HepG2 (cell line): Measurements from ENCODE around the gene MTR. TPM values are rescaled to one million over a fixed set of nuclear protein-coding genes. Genes with fewer than 3 reads are reported as not detected.

Experiments
- ATAC-seq: fragments of 200-7000 bp; cut with Tn5 transposase; 3 replicates; pipeline ENCODE4 v1.9.1; 2020; ENCODE audit warnings: mild to moderate bottlenecking, moderate library complexity
- BruUV-seq: library from RNA; stranded (reverse); fragments of 400-500 nt; replicated peaks from 2 replicates; lab custom pipeline; 2021; lab: Mats Ljungman, UMichigan
- CTCF ChIA-PET: fragments of 300-600 bp; formaldehyde crosslinking; extraction: SDS; loops from one replicate; lab custom pipeline; 2021; ENCODE audit warnings: low total read pairs, inconsistent platforms, low intra/inter-chr PET ratio; lab: Yijun Ruan, JAX
- POLR2A ChIA-PET: fragments of 350-600 bp; sonication (Branson Sonifier 250); formaldehyde crosslinking; loops from one replicate; lab custom pipeline; 2020; ENCODE audit warnings: antibody characterized with exemption, inconsistent platforms; lab: Yijun Ruan, JAX
- DNase-seq: peaks from one replicate; pipeline ENCODE4 v3.0.0-alpha.2; 2015; ENCODE audit warnings: low spot score
- FAIRE-seq: peaks from 3 replicates; lab custom pipeline; 2011; peaks lifted over from hg19 to GRCh38; lab: Jason Lieb, UNC
- H2AFZ ChIP-seq: one replicate; pipeline ENCODE4 v1.6.1; 2011; ENCODE audit warnings: low read length, inconsistent platforms
- H3K27ac ChIP-seq: fragments of 300-600 bp; 3 replicates; pipeline ENCODE4 v1.8.0; 2011; ENCODE audit warnings: mixed run types, mild to moderate bottlenecking, mixed read lengths, low read length, inconsistent platforms; ENCODE audit not compliant: insufficient read depth; ENCODE audit errors: extremely low read length
- H3K27me3 ChIP-seq, 2 experiments: fragments of 200-600 bp in 1 of 2; 2 replicates in 1 of 2; 3 replicates in 1 of 2; pipeline versions ENCODE4 v1.6.0 to v1.8.0; 2011; ENCODE audit warnings: low read length in 2 of 2, mild to moderate bottlenecking in 2 of 2, moderate library complexity in 2 of 2, inconsistent platforms in 1 of 2; ENCODE audit not compliant: insufficient read depth in 2 of 2, control insufficient read depth in 1 of 2
- H3K36me3 ChIP-seq, 2 experiments: fragments of 200-600 bp in 1 of 2; replicated peaks in 1 of 2; 2 replicates in 1 of 2; 3 replicates in 1 of 2; pipeline versions ENCODE4 v1.5.1 to v1.8.0; 2011; ENCODE audit warnings: low read length in 2 of 2, inconsistent platforms in 1 of 2; ENCODE audit not compliant: insufficient read depth in 2 of 2, control insufficient read depth in 1 of 2
- H3K4me1 ChIP-seq: 2 replicates; pipeline ENCODE4 v1.5.1; 2012; ENCODE audit warnings: low read length, inconsistent platforms; ENCODE audit not compliant: insufficient read depth
- H3K4me2 ChIP-seq: 2 replicates; pipeline ENCODE4 v1.6.0; 2011; ENCODE audit warnings: low read depth, low read length, inconsistent platforms
- H3K4me3 ChIP-seq, 3 experiments: fragments of 200-600 bp in 1 of 3; sonication (generic), shearing (Covaris generic) in 1 of 3; replicated peaks in 1 of 3; 2 replicates each; pipeline ENCODE4 v1.5.1; 2011 to 2016; ENCODE audit warnings: low read length in 3 of 3, inconsistent platforms in 2 of 3, low read depth in 2 of 3, mild to moderate bottlenecking in 2 of 3, control low read depth in 1 of 3, mixed read lengths in 1 of 3; ENCODE audit not compliant: insufficient read depth in 1 of 3
- H3K79me2 ChIP-seq: one replicate; pipeline ENCODE4 v1.6.1; 2011; ENCODE audit warnings: low read length, inconsistent platforms; ENCODE audit not compliant: insufficient read depth
- H3K9ac ChIP-seq: 2 replicates; pipeline ENCODE4 v1.6.0; 2011; ENCODE audit warnings: mild to moderate bottlenecking, low read depth, low read length, inconsistent platforms; ENCODE audit not compliant: insufficient read depth
- H3K9me3 ChIP-seq: 2 replicates; pipeline ENCODE4 v1.5.1; 2012; ENCODE audit warnings: mild to moderate bottlenecking, low read length
- H4K20me1 ChIP-seq: 2 replicates; pipeline ENCODE4 v1.6.0; 2011; ENCODE audit warnings: inconsistent platforms, mild to moderate bottlenecking, low read length, moderate library complexity; ENCODE audit not compliant: insufficient read depth
- ARID4A ChIP-seq: sonication (generic); formaldehyde crosslinking; IDR thresholded peaks from 2 replicates; pipeline ENCODE4 v1.5.0; 2020; ENCODE audit warnings: mild to moderate bottlenecking, missing genetic modification reagents, borderline replicate concordance
- CENPT ChIP-seq: sonication (generic); formaldehyde crosslinking; IDR thresholded peaks from 2 replicates; pipeline ENCODE4 v1.8.0; 2022; ENCODE audit warnings: low read depth, mild to moderate bottlenecking, moderate library complexity, missing genetic modification reagents
- FOXK1 ChIP-seq: sonication (generic); formaldehyde crosslinking; IDR thresholded peaks from 2 replicates; pipeline ENCODE4 v1.4.0; 2020; ENCODE audit warnings: low read depth, missing genetic modification reagents, borderline replicate concordance
- GABPB1 ChIP-seq: IDR thresholded peaks from 2 replicates; pipeline ENCODE4 v1.6.1; 2016; ENCODE audit warnings: mild to moderate bottlenecking, missing genetic modification reagents, moderate library complexity, missing compliant biosample characterization
- HNF4A ChIP-seq: sonication (generic); formaldehyde crosslinking; IDR thresholded peaks from 2 replicates; pipeline ENCODE4 v1.4.0; 2020; ENCODE audit warnings: missing genetic modification reagents
- PBX2 ChIP-seq: IDR thresholded peaks from 2 replicates; pipeline ENCODE4 v1.6.1; 2016; ENCODE audit warnings: control low read depth
- RARA ChIP-seq: IDR thresholded peaks from 2 replicates; pipeline ENCODE4 v1.6.1; 2016; ENCODE audit warnings: missing genetic modification reagents, missing compliant biosample characterization
- TCF7 ChIP-seq: sonication (generic); IDR thresholded peaks from 2 replicates; pipeline ENCODE4 v1.6.1; 2016; ENCODE audit warnings: antibody characterized with exemption, low read depth
- WIZ ChIP-seq: sonication (generic); formaldehyde crosslinking; IDR thresholded peaks from 2 replicates; pipeline ENCODE4 v1.5.1; 2020; ENCODE audit warnings: mild to moderate bottlenecking, missing genetic modification reagents
- ZBTB34 ChIP-seq: sonication (generic); formaldehyde crosslinking; IDR thresholded peaks from 2 replicates; pipeline ENCODE4 v1.8.0; 2022; ENCODE audit warnings: mild to moderate bottlenecking, missing genetic modification reagents
- ZNF281 ChIP-seq: sonication (generic); formaldehyde crosslinking; IDR thresholded peaks from 2 replicates; pipeline ENCODE4 v1.4.0; 2020; ENCODE audit warnings: missing genetic modification reagents, borderline replicate concordance
- ZNF292 ChIP-seq: sonication (generic); formaldehyde crosslinking; IDR thresholded peaks from 2 replicates; pipeline ENCODE4 v1.8.1; 2022; ENCODE audit warnings: mild to moderate bottlenecking, low read depth, missing genetic modification reagents, borderline replicate concordance
- ZNF367 ChIP-seq: sonication (generic); formaldehyde crosslinking; IDR thresholded peaks from 2 replicates; pipeline ENCODE4 v1.4.0; 2020; ENCODE audit warnings: missing genetic modification reagents, borderline replicate concordance
- WGBS: methylation state at CpG from one replicate; pipeline ENCODE4 v1.1.6; 2017; ENCODE audit warnings: low lambda C conversion rate; 5-methylcytosine and 5-hydroxymethylcytosine counted together
- in situ Hi-C: cut with HindIII; loops from 2 replicates; pipeline ENCODE4 v1.10.0; 2017; ENCODE audit warnings: low pct_unique_long_range_greater_than_20kb; ENCODE audit not compliant: extremely low pct_ligation_motif_present
- intact Hi-C: fragments of 100-400 bp; cut with micrococcal nuclease; formaldehyde crosslinking; loops from one replicate; pipeline ENCODE4 v1.10.0; 2022; ENCODE audit not compliant: unreplicated experiment
- polyA plus RNA-seq, 8 experiments: library from polyadenylated mRNA; depleted of rRNA in 3 of 8; stranded (reverse) in 7 of 8; unstranded in 1 of 8; fragments of >200 nt; fragmentation: Illumina TruSeq in 4 of 8; extraction: Trizol in 4 of 8; gene quantifications; 2 replicates each; pipeline versions ENCODE4 v1.2.1 to v1.2.3, GENCODE V29; 2011 to 2016; ENCODE audit warnings: low read depth in 4 of 8, missing spikeins in 1 of 8, mixed read lengths in 1 of 8; ENCODE audit not compliant: insufficient read depth in 1 of 8
- total RNA-seq, 5 experiments: library from RNA; depleted of rRNA; stranded (reverse); fragments of >200 nt; fragmentation: Illumina TruSeq; extraction: Trizol; gene quantifications; 2 replicates each; pipeline ENCODE4 v1.2.3, GENCODE V29; 2016; ENCODE audit warnings: low read depth in 1 of 5

MTR gene
- total and polyA plus RNA-seq, 2 of the 13 experiments (the other 11 are each of a cell fraction or from before 2014, with no cell fraction given), result 16.3 to 36.1 TPM

- FAIRE-seq (peak; percentile 93), DNase-seq (peak; percentile 95)
- intact Hi-C loops, result loop anchor here (1.0 to 10.0 kb wide), 4 partner anchors 18 to 522 kb away; partner anchors contain the start of gene MTR
- TF ChIP-seq PBX2 (CRISPR knock-in tag) (no peak), GABPB1 (CRISPR knock-in tag) (no peak), ARID4A (peak; percentile 47; the same call in 1 of the 2 replicates), RARA (CRISPR knock-in tag) (peak; percentile 85), FOXK1 (CRISPR knock-in tag) (peak; percentile 62; the same call in 1 of the 2 replicates), HNF4A (CRISPR knock-in tag) (peak; percentile 74), TCF7 (peak; percentile 63), ZBTB34 (peak; percentile 19; the same call in 1 of the 2 replicates), ZNF292 (CRISPR knock-in tag) (no peak), ZNF367 (CRISPR knock-in tag) (no peak), CENPT (CRISPR knock-in tag) (no peak), WIZ (CRISPR knock-in tag) (no peak), ZNF281 (CRISPR knock-in tag) (peak; percentile 74)
Observed at GRCh38 chr1:236862615-236863211, 67.6 kb downstream of the MTR start.

More at GRCh38 chr1:236862615-236863211, 67.6 kb downstream of the MTR start:
- CTCF ChIA-PET, result no interaction called here
- peaks cover 44% of the 10 kb centered on the region for H3K4me1 ChIP-seq
- H2AFZ ChIP-seq, result no peak overlapping the region
- H3K4me3 ChIP-seq, result peak overlapping the region in 1 of 3 experiments; percentile 27; a peak in 1 of 6 replicates
- in situ Hi-C loops, result loop anchor here (10.0 to 25.0 kb wide), 2 partner anchors 250 to 758 kb away; partner anchors contain the start of gene HEATR1
- peak overlapping the region; percentile 75 for H3K27ac ChIP-seq
- POLR2A ChIA-PET, result interaction anchor here (0.9 to 3.6 kb wide), 10 partner anchors 11 to 100 kb away, joined by 3 to 75 read pairs (median 8); partner anchors contain the start of gene MTR
- no TSS peak for BruUV-seq
- H3K36me3 ChIP-seq, result peaks cover 12 to 32% of the 10 kb centered on the region in 2 experiments
- no peaks in the 10 kb centered on the region for H4K20me1 ChIP-seq
- no peaks in the 10 kb centered on the region for H3K27me3 ChIP-seq
- WGBS, result 12% methylated on average over 5 of the region's 5 CpGs
- no peaks in the 10 kb centered on the region for H3K9me3 ChIP-seq
- ATAC-seq, result peak; percentile 94
- peak overlapping the region; percentile 57 for H3K4me2 ChIP-seq
- no peak overlapping the region for H3K9ac ChIP-seq
- no peaks in the 10 kb centered on the region for H3K79me2 ChIP-seq
